Hematopoietic multipotent progenitor cell treated with erythropoietin and hydrocortisone succinate and interleukin-3 and kit ligand, for 8 days (in vitro differentiated cells): ENCODE measurements around the gene PSORS1C1.
"Not testable (repeated sequence)": the region's sequence is repeated elsewhere in the genome, so short reads cannot be mapped to it uniquely, and the experiment has no call there.

Experiments
- DNase-seq: peaks from one replicate; pipeline ENCODE4 v3.0.0-alpha.2; 2015

Gene PSORS1C1

DNA sequence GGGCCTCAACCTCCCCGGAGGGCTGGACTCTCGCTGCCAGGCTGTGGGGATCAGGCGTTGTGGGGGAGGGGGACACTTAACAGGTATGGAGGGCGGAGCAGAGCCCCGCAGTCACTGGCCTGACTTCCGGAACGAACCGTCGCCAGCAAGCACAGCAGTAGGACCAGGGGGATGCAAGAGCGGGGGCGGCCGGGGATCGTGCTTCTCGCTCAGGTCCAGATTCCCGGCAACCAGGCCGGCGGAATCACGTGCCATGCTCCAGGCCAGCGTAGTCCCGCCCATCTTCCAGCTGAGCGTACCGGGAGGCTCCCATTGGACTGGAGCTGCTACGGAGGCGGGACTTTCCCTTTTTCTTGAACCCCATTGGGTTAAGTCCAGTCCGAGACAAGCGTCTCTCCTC lies 65.9 kb downstream of the PSORS1C1 start:
- DNase-seq = peak; percentile 85

DNA sequence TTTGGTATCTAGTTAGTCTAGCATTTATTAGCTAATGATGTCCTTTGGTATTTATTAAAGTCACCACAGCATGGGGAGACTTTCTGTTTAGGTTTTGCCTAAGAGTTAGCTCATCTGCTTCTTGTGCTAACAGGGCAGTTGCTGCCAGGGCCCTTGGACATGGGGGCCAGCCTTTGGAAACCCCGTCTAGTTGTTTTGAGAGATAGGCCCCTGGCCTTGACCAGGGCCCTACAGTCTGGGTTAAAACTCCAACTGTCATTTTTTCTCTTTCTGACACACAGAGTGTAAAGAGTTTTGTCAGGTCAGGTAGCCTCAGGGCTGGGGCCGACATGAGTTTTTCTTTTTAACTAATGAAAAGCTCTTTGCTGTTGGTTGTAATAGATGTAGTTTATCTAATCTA lies 68.7 kb downstream of the PSORS1C1 start:
- DNase-seq = not testable (repeated sequence)

DNA sequence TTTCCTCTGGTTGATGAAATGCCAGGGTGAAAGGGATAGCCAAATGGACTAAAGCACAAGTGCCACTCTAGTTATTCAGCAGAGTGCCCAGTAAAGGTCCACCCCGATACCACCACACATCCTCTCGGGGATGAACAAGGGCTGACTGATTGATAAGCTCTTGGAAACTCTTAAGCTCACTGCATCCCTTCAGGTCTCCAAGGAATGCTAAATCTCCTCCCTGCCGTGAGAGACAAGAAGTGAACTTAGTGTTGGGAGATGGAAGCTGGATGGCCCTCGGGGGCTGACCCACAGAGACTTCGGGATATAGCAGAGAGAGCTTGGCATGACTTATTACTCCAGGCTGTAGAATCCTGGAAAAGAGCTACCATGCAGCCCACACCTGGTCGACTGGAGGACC lies 69.3 kb downstream of the PSORS1C1 start:
- DNase-seq = not testable (repeated sequence)

GRCh38 chr6:31185695-31186051 lies 71.1 kb downstream of the PSORS1C1 start:
- not testable (repeated sequence) for DNase-seq

- no peak for DNase-seq
Observed at GRCh38 chr6:31186052-31186734, 71.6 kb downstream of the PSORS1C1 start.

- DNase-seq = no peak
Observed at GRCh38 chr6:31187780-31188194, 73.2 kb downstream of the PSORS1C1 start.

DNA sequence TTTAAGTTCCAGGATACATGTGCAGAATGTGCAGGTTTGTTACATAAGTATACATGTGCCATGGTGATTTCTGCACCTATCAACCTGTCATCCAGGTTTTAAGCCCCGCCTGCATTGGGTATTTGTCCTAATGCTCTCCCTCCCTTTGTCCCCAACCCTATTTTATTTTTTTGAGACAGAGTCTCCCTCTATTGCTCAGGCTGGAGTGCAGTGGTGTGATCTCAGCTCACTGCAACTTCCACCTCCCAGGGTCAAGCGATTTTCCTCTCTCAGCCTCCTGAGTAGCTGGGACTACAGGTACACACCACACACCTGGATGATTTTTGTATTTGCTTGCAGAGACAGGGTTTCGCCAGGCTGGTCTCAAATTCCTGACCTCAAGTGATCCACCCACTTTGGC lies 74.6 kb downstream of the PSORS1C1 start:
- not testable (repeated sequence) for DNase-seq
